ENCODE data around the gene FSTL4. TPM values are rescaled to one million over a fixed set of nuclear protein-coding genes. Genes with fewer than 3 reads are reported as not detected.

Gene FSTL4
- polyA plus RNA-seq, 1 donor from 2014 or later: 0.57 TPM

DNA sequence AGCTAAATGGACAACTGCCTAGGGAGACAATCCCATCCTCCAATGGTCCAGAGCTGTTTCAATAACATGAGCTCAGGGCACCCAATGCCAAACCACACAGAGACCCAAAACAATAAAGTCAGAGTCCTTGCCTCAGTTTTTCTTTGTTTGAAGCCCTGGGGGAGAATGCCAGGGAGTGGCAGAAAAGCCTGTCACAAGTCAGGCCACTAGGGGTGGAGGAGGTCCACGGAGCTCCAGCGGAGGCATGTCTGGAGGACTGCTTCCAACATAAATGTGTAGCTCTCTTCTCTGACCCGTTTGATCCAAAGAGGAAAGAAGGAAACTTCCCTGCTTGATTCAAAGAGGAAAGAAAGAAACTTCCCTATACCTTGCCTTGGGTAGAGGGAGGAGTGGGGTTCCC lies 385.3 kb downstream of the FSTL4 start:
- H3K4me2 ChIP-seq (ENCODE audit: low read length): no peak overlapping the region
- H3K79me2 ChIP-seq (replicated peaks; ENCODE audit: insufficient read depth, low read length): no peaks in the 10 kb centered on the region
- H3K27ac ChIP-seq (ENCODE audit: low read length): no peak overlapping the region
- no peak overlapping the region for H2AFZ ChIP-seq (ENCODE audit: low read depth, low read length)
- H3F3A ChIP-seq (ENCODE audit: insufficient read depth, low read length, poor library complexity, severe bottlenecking): no peaks in the 10 kb centered on the region
- no peak overlapping the region for H3K4me3 ChIP-seq (ENCODE audit: low read length)
- H4K20me1 ChIP-seq (ENCODE audit: insufficient read depth): no peaks in the 10 kb centered on the region
- H3K9me2 ChIP-seq (ENCODE audit: insufficient read depth, low read length): no peaks in the 10 kb centered on the region
- H3K9me3 ChIP-seq (ENCODE audit: low read length): no peaks in the 10 kb centered on the region
- no peak overlapping the region for H3K9ac ChIP-seq (ENCODE audit: low read length)
- no peaks in the 10 kb centered on the region for H3K36me3 ChIP-seq (ENCODE audit: insufficient read depth, low read length)
- no peaks in the 10 kb centered on the region for H3K27me3 ChIP-seq (ENCODE audit: insufficient read depth, low read depth, low read length)
- TF ChIP-seq, protein P1, sequence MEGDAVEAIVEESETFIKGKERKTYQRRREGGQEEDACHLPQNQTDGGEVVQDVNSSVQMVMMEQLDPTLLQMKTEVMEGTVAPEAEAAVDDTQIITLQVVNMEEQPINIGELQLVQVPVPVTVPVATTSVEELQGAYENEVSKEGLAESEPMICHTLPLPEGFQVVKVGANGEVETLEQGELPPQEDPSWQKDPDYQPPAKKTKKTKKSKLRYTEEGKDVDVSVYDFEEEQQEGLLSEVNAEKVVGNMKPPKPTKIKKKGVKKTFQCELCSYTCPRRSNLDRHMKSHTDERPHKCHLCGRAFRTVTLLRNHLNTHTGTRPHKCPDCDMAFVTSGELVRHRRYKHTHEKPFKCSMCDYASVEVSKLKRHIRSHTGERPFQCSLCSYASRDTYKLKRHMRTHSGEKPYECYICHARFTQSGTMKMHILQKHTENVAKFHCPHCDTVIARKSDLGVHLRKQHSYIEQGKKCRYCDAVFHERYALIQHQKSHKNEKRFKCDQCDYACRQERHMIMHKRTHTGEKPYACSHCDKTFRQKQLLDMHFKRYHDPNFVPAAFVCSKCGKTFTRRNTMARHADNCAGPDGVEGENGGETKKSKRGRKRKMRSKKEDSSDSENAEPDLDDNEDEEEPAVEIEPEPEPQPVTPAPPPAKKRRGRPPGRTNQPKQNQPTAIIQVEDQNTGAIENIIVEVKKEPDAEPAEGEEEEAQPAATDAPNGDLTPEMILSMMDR (IDR thresholded peaks at IDR 0.05; ENCODE audit: poor library complexity, severe bottlenecking): no peak
- TF ChIP-seq TAF1 (IDR thresholded peaks at IDR 0.05; ENCODE audit: low read depth) (no peak), SMC3 (conservative IDR thresholded peaks at IDR 0.05; ENCODE audit: poor library complexity) (no peak), MXI1 (conservative IDR thresholded peaks at IDR 0.05; ENCODE audit: poor library complexity, severe bottlenecking) (no peak), EZH2 (IDR thresholded peaks at IDR 0.05; ENCODE audit: borderline replicate concordance, insufficient read depth, low read length, poor library complexity, severe bottlenecking) (no peak), EP300 (conservative IDR thresholded peaks at IDR 0.05; ENCODE audit: poor library complexity, severe bottlenecking) (no peak), RAD21 (conservative IDR thresholded peaks at IDR 0.05) (no peak), POLR2AphosphoS5 (IDR thresholded peaks at IDR 0.05) (no peak)

- TF ChIP-seq EP300 (conservative IDR thresholded peaks at IDR 0.05; ENCODE audit: poor library complexity, severe bottlenecking) (no peak), MXI1 (conservative IDR thresholded peaks at IDR 0.05; ENCODE audit: poor library complexity, severe bottlenecking) (no peak), POLR2AphosphoS5 (IDR thresholded peaks at IDR 0.05) (no peak)
- H3K27ac ChIP-seq (ENCODE audit: low read length): no peak overlapping the region
- H2AFZ ChIP-seq (ENCODE audit: low read depth, low read length): no peak overlapping the region
- H3K79me2 ChIP-seq (replicated peaks; ENCODE audit: insufficient read depth, low read length): no peaks in the 10 kb centered on the region
- no peaks in the 10 kb centered on the region for H3K9me2 ChIP-seq (ENCODE audit: insufficient read depth, low read length)
- no peaks in the 10 kb centered on the region for H4K20me1 ChIP-seq (ENCODE audit: insufficient read depth)
- H3K9me3 ChIP-seq (ENCODE audit: low read length): no peaks in the 10 kb centered on the region
- H3K4me3 ChIP-seq (ENCODE audit: low read length): no peak overlapping the region
- no peak overlapping the region for H3K9ac ChIP-seq (ENCODE audit: low read length)
- no peaks in the 10 kb centered on the region for H3K36me3 ChIP-seq (ENCODE audit: insufficient read depth, low read length)
- H3K27me3 ChIP-seq (ENCODE audit: insufficient read depth, low read depth, low read length): no peaks in the 10 kb centered on the region
- H3K4me2 ChIP-seq (ENCODE audit: low read length): no peak overlapping the region
- H3F3A ChIP-seq (ENCODE audit: insufficient read depth, low read length, poor library complexity, severe bottlenecking): no peaks in the 10 kb centered on the region
These were observed 386.2 kb downstream of the FSTL4 start for GRCh38 chr5:133226186-133226585.

- no peak overlapping the region for H3K27ac ChIP-seq (ENCODE audit: low read length)
- no peaks in the 10 kb centered on the region for H3K27me3 ChIP-seq (ENCODE audit: insufficient read depth, low read depth, low read length)
- no peak overlapping the region for H2AFZ ChIP-seq (ENCODE audit: low read depth, low read length)
- H3K9ac ChIP-seq (ENCODE audit: low read length): no peak overlapping the region
- H3K9me3 ChIP-seq (ENCODE audit: low read length): no peaks in the 10 kb centered on the region
- no peaks in the 10 kb centered on the region for H3K9me2 ChIP-seq (ENCODE audit: insufficient read depth, low read length)
- H3K4me3 ChIP-seq (ENCODE audit: low read length): no peak overlapping the region
- TF ChIP-seq, protein P1 (IDR thresholded peaks at IDR 0.05; ENCODE audit: poor library complexity, severe bottlenecking): no peak
- TF ChIP-seq SMC3 (conservative IDR thresholded peaks at IDR 0.05; ENCODE audit: poor library complexity): no peak
- TF ChIP-seq MXI1 (conservative IDR thresholded peaks at IDR 0.05; ENCODE audit: poor library complexity, severe bottlenecking): no peak
- TF ChIP-seq POLR2AphosphoS5 (IDR thresholded peaks at IDR 0.05): no peak
- TF ChIP-seq RAD21 (conservative IDR thresholded peaks at IDR 0.05): no peak
- TF ChIP-seq REST (IDR thresholded peaks at IDR 0.05; ENCODE audit: borderline replicate concordance): no peak
- no peak for TF ChIP-seq TAF1 (IDR thresholded peaks at IDR 0.05; ENCODE audit: low read depth)
- no peak for TF ChIP-seq EP300 (conservative IDR thresholded peaks at IDR 0.05; ENCODE audit: poor library complexity, severe bottlenecking)
- no peak for TF ChIP-seq EZH2 (IDR thresholded peaks at IDR 0.05; ENCODE audit: borderline replicate concordance, insufficient read depth, low read length, poor library complexity, severe bottlenecking)
- H4K20me1 ChIP-seq (ENCODE audit: insufficient read depth): no peaks in the 10 kb centered on the region
- no peak overlapping the region for H3K4me2 ChIP-seq (ENCODE audit: low read length)
- no peaks in the 10 kb centered on the region for H3K36me3 ChIP-seq (ENCODE audit: insufficient read depth, low read length)
- H3F3A ChIP-seq (ENCODE audit: insufficient read depth, low read length, poor library complexity, severe bottlenecking): no peaks in the 10 kb centered on the region
- H3K79me2 ChIP-seq (replicated peaks; ENCODE audit: insufficient read depth, low read length): no peaks in the 10 kb centered on the region
These were observed 386.6 kb downstream of the FSTL4 start for GRCh38 chr5:133225671-133226152.

Measured in neural cell (in vitro differentiated cells).